Urinary bladder (tissue), 2 donors: ENCODE data around the gene CTDSP1. TPM values are rescaled to one million over a fixed set of nuclear protein-coding genes. Genes with fewer than 3 reads are reported as not detected.

Source experiments
- polyA plus RNA-seq: library from polyadenylated mRNA; stranded (reverse); fragments of 200-250 nt; gene quantifications from one replicate; pipeline ENCODE4 v1.2.3, GENCODE V29; 2013
- small RNA-seq: library from RNA; depleted of rRNA; stranded (forward); fragments of <200 nt; gene quantifications from one replicate; pipeline ENCODE3, GENCODE V24; 2014
- total RNA-seq: library from RNA; depleted of rRNA; stranded (reverse); fragments of >200 nt; gene quantifications from one replicate; pipeline ENCODE4 v1.2.3, GENCODE V29; 2014
- donor health status: healthy.

The CTDSP1 gene
- total and polyA plus RNA-seq, 2 donors = 66.2 to 179 TPM

Small RNA genes within 50 kb of the gene (small RNA-seq; reads per million reads assigned to genes)
- 3,288 reads per million, percentile 99 among the genes with 10 or more reads in this experiment for gene MIR26B

Other genes with a start within 250 kb of the CTDSP1 start
- 0.26 TPM for gene CXCR1, start 232.9 kb upstream of the CTDSP1 start, total RNA-seq
- 0.13 TPM for gene CXCR1, start 232.9 kb upstream of the CTDSP1 start, polyA plus RNA-seq
- gene ARPC2, start 182.7 kb upstream of the CTDSP1 start, total RNA-seq = 206 TPM
- gene ARPC2, start 182.7 kb upstream of the CTDSP1 start, polyA plus RNA-seq = 256 TPM
- 1.6 TPM for gene GPBAR1, start 138.9 kb upstream of the CTDSP1 start, total RNA-seq
- gene GPBAR1, start 138.9 kb upstream of the CTDSP1 start, polyA plus RNA-seq = 19.3 TPM
- gene AAMP, start 129.7 kb upstream of the CTDSP1 start, total RNA-seq = 75.9 TPM
- 139 TPM for gene AAMP, start 129.7 kb upstream of the CTDSP1 start, polyA plus RNA-seq
- 24.6 TPM for gene PNKD, start 129.3 kb upstream of the CTDSP1 start, total RNA-seq
- 92.7 TPM for gene PNKD, start 129.3 kb upstream of the CTDSP1 start, polyA plus RNA-seq
- gene TMBIM1, start 107.4 kb upstream of the CTDSP1 start, total RNA-seq = 127 TPM
- 180 TPM for gene TMBIM1, start 107.4 kb upstream of the CTDSP1 start, polyA plus RNA-seq
- gene CATIP, start 43.0 kb upstream of the CTDSP1 start, total RNA-seq = not detected
- gene CATIP, start 43.0 kb upstream of the CTDSP1 start, polyA plus RNA-seq = not detected
- 1.7 TPM for gene SLC11A1, start 17.6 kb upstream of the CTDSP1 start, total RNA-seq
- gene SLC11A1, start 17.6 kb upstream of the CTDSP1 start, polyA plus RNA-seq = 19.7 TPM
- gene VIL1, start 19.3 kb downstream of the CTDSP1 start, total RNA-seq = not detected
- 0.08 TPM for gene VIL1, start 19.3 kb downstream of the CTDSP1 start, polyA plus RNA-seq
- gene USP37, start 168.5 kb downstream of the CTDSP1 start, total RNA-seq = 37.1 TPM
- 4.6 TPM for gene USP37, start 168.5 kb downstream of the CTDSP1 start, polyA plus RNA-seq
- gene CNOT9, start 169.0 kb downstream of the CTDSP1 start, total RNA-seq = 43.8 TPM
- 19.6 TPM for gene CNOT9, start 169.0 kb downstream of the CTDSP1 start, polyA plus RNA-seq
- gene PLCD4, start 208.0 kb downstream of the CTDSP1 start, total RNA-seq = 6.7 TPM
- 28.4 TPM for gene PLCD4, start 208.0 kb downstream of the CTDSP1 start, polyA plus RNA-seq